ENCODE data around the gene MGP. TPM values are rescaled to one million over a fixed set of nuclear protein-coding genes. Genes with fewer than 3 reads are reported as not detected.

The MGP gene
- total and polyA plus RNA-seq, 8 donors, result 52.4 to 362 (median 133) TPM

- H3K27ac ChIP-seq, result no peak overlapping the region
- WGBS, 5 donors, result 87 to 100% (median 94%) methylated on average over 1 of the region's 1 CpG
- no peaks in the 10 kb centered on the region for H3K27me3 ChIP-seq
- H3K9me3 ChIP-seq, result peaks cover 0 to 10% (median 3%) of the 10 kb centered on the region in 4 donors
- H3K4me3 ChIP-seq, result no peak overlapping the region
- TF ChIP-seq POLR2A (IDR thresholded peaks at IDR 0.05), result no peak
- no peak for TF ChIP-seq POLR2AphosphoS5 (IDR thresholded peaks at IDR 0.05)
- no peak for TF ChIP-seq EP300 (IDR thresholded peaks at IDR 0.05)
- no peak for TF ChIP-seq CTCF (IDR thresholded peaks at IDR 0.05)
- H3K36me3 ChIP-seq, result no peaks in the 10 kb centered on the region
- H3K4me1 ChIP-seq, result peaks cover 0 to 6% (median 0%) of the 10 kb centered on the region in 4 donors
- intact Hi-C loops (cut with DNase I; ENCODE audit: low total_unique reads), result no loop called here
- DNase-seq, result no peak
Measured at GRCh38 chr12:14871247-14871646, 14.4 kb downstream of the MGP start.

- DNase-seq, result no peak
- H3K4me3 ChIP-seq, result no peak overlapping the region
- H3K27me3 ChIP-seq, result no peaks in the 10 kb centered on the region
- WGBS, 5 donors, result 89 to 97% (median 93%) methylated on average over 2 to 3 of the region's 3 CpGs
- intact Hi-C loops (cut with DNase I; ENCODE audit: low total_unique reads), result no loop called here
- H3K27ac ChIP-seq, result no peak overlapping the region
- H3K36me3 ChIP-seq, result no peaks in the 10 kb centered on the region
- TF ChIP-seq CTCF (IDR thresholded peaks at IDR 0.05) (no peak), POLR2AphosphoS5 (IDR thresholded peaks at IDR 0.05) (no peak), EP300 (IDR thresholded peaks at IDR 0.05) (no peak)
- H3K4me1 ChIP-seq, result peaks cover 0 to 6% (median 0%) of the 10 kb centered on the region in 4 donors
- peaks cover 0 to 10% (median 3%) of the 10 kb centered on the region in 4 donors for H3K9me3 ChIP-seq
Measured at GRCh38 chr12:14868916-14869506, 16.6 kb downstream of the MGP start.

- Histone ChIP-seq H3K4me1 (no peaks in the 10 kb centered on the region), H3K27ac (no peak overlapping the region), H3K36me3 (no peaks in the 10 kb centered on the region), H3K4me3 (no peak overlapping the region), H3K9me3 (peaks cover 0 to 30% (median 15%) of the 10 kb centered on the region in 4 donors), H3K27me3 (no peaks in the 10 kb centered on the region)
- no peak for DNase-seq
- TF ChIP-seq CTCF (IDR thresholded peaks at IDR 0.05) (no peak), POLR2A (IDR thresholded peaks at IDR 0.05) (no peak), EP300 (IDR thresholded peaks at IDR 0.05) (no peak), POLR2AphosphoS5 (IDR thresholded peaks at IDR 0.05) (no peak)
- intact Hi-C loops (cut with DNase I; ENCODE audit: low total_unique reads), result no loop called here
Measured at GRCh38 chr12:14860490-14860889, 25.2 kb downstream of the MGP start.

- Histone ChIP-seq H3K27ac (no peak overlapping the region), H3K4me3 (no peak overlapping the region), H3K9me3 (peaks cover 0 to 30% (median 15%) of the 10 kb centered on the region in 4 donors), H3K4me1 (no peaks in the 10 kb centered on the region), H3K27me3 (no peaks in the 10 kb centered on the region), H3K36me3 (no peaks in the 10 kb centered on the region)
- 83 to 91% (median 90%) methylated on average over 1 of the region's 1 CpG for WGBS, 5 donors
- intact Hi-C loops (cut with DNase I; ENCODE audit: low total_unique reads), result no loop called here
- no peak for TF ChIP-seq POLR2A (IDR thresholded peaks at IDR 0.05)
- TF ChIP-seq EP300 (IDR thresholded peaks at IDR 0.05), result no peak
- TF ChIP-seq CTCF (IDR thresholded peaks at IDR 0.05), result no peak
- no peak for TF ChIP-seq POLR2AphosphoS5 (IDR thresholded peaks at IDR 0.05)
- no peak for DNase-seq
Measured at GRCh38 chr12:14858513-14858912, 27.1 kb downstream of the MGP start.
